Measurements from ENCODE around the gene DTWD2. TPM values are rescaled to one million over a fixed set of nuclear protein-coding genes. Genes with fewer than 3 reads are reported as not detected.

DTWD2 gene
- total RNA-seq, 1 donor: 11.6 TPM

- Histone ChIP-seq H3K4me3 (ENCODE audit: insufficient read depth, low read length) (no peak overlapping the region), H3K9me3 (ENCODE audit: low read depth, low read length) (no peaks in the 10 kb centered on the region), H3K4me1 (ENCODE audit: insufficient read depth, low read length) (no peaks in the 10 kb centered on the region), H2AFZ (ENCODE audit: low read length) (no peak overlapping the region), H3K79me2 (ENCODE audit: insufficient read depth, low read length) (no peaks in the 10 kb centered on the region), H3K4me2 (ENCODE audit: insufficient read depth, low read length) (no peak overlapping the region), H3K27me3 (ENCODE audit: insufficient read depth, low read length) (no peaks in the 10 kb centered on the region), H3K27ac (ENCODE audit: low read depth, low read length) (no peak overlapping the region), H3K36me3 (ENCODE audit: insufficient read depth, low read length) (no peaks in the 10 kb centered on the region), H4K20me1 (ENCODE audit: insufficient read depth, low read length) (no peaks in the 10 kb centered on the region)
- no peak for DNase-seq (ENCODE audit: insufficient read length, low spot score, missing footprints)
- TF ChIP-seq, protein P1, sequence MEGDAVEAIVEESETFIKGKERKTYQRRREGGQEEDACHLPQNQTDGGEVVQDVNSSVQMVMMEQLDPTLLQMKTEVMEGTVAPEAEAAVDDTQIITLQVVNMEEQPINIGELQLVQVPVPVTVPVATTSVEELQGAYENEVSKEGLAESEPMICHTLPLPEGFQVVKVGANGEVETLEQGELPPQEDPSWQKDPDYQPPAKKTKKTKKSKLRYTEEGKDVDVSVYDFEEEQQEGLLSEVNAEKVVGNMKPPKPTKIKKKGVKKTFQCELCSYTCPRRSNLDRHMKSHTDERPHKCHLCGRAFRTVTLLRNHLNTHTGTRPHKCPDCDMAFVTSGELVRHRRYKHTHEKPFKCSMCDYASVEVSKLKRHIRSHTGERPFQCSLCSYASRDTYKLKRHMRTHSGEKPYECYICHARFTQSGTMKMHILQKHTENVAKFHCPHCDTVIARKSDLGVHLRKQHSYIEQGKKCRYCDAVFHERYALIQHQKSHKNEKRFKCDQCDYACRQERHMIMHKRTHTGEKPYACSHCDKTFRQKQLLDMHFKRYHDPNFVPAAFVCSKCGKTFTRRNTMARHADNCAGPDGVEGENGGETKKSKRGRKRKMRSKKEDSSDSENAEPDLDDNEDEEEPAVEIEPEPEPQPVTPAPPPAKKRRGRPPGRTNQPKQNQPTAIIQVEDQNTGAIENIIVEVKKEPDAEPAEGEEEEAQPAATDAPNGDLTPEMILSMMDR (IDR thresholded peaks at IDR 0.05; ENCODE audit: extremely low read depth, low read depth, low read length): no peak
These were observed 192.3 kb downstream of the DTWD2 start for GRCh38 chr5:118796081-118796480.

DNA sequence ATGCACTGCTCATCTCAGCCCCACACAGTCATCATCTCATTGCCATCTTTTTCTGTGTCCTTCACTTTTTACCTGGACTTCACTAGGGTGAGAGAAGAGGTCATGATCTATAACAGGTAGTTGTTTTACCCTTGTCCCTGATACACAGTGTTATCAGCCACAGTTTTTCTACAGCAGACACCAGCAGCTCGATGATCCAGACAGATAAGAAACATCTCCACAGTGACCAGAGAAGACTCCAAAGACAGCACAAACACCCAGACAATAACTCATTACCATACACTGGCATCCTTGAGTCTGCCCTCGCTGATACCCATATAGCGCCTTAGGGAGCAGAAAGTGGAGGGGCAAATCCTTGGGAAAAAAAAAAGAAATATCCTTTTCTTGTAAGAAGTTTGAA, 194.1 kb downstream of the DTWD2 start:
- no peak overlapping the region for H3K4me2 ChIP-seq (ENCODE audit: insufficient read depth, low read length)
- H2AFZ ChIP-seq (ENCODE audit: low read length): no peak overlapping the region
- H3K79me2 ChIP-seq (ENCODE audit: insufficient read depth, low read length): no peaks in the 10 kb centered on the region
- no peak overlapping the region for H3K4me3 ChIP-seq (ENCODE audit: insufficient read depth, low read length)
- TF ChIP-seq, protein P1 (IDR thresholded peaks at IDR 0.05; ENCODE audit: extremely low read depth, low read depth, low read length): no peak
- H3K27ac ChIP-seq (ENCODE audit: low read depth, low read length): no peak overlapping the region
- H3K4me1 ChIP-seq (ENCODE audit: insufficient read depth, low read length): no peaks in the 10 kb centered on the region
- no peaks in the 10 kb centered on the region for H3K9me3 ChIP-seq (ENCODE audit: low read depth, low read length)
- DNase-seq (ENCODE audit: insufficient read length, low spot score, missing footprints): no peak
- H3K27me3 ChIP-seq (ENCODE audit: insufficient read depth, low read length): no peaks in the 10 kb centered on the region
- H3K36me3 ChIP-seq (ENCODE audit: insufficient read depth, low read length): no peaks in the 10 kb centered on the region
- H4K20me1 ChIP-seq (ENCODE audit: insufficient read depth, low read length): no peaks in the 10 kb centered on the region

- TF ChIP-seq, protein P1 (IDR thresholded peaks at IDR 0.05; ENCODE audit: extremely low read depth, low read depth, low read length): no peak
- no peak for DNase-seq (ENCODE audit: insufficient read length, low spot score, missing footprints)
- Histone ChIP-seq H3K27ac (ENCODE audit: low read depth, low read length) (no peak overlapping the region), H2AFZ (ENCODE audit: low read length) (no peak overlapping the region), H3K4me3 (ENCODE audit: insufficient read depth, low read length) (no peak overlapping the region), H3K27me3 (ENCODE audit: insufficient read depth, low read length) (no peaks in the 10 kb centered on the region), H3K9me3 (ENCODE audit: low read depth, low read length) (no peaks in the 10 kb centered on the region), H3K79me2 (ENCODE audit: insufficient read depth, low read length) (no peaks in the 10 kb centered on the region), H3K4me2 (ENCODE audit: insufficient read depth, low read length) (no peak overlapping the region), H4K20me1 (ENCODE audit: insufficient read depth, low read length) (no peaks in the 10 kb centered on the region), H3K36me3 (ENCODE audit: insufficient read depth, low read length) (no peaks in the 10 kb centered on the region), H3K4me1 (ENCODE audit: insufficient read depth, low read length) (no peaks in the 10 kb centered on the region)
These were observed 194.7 kb downstream of the DTWD2 start for GRCh38 chr5:118793652-118794051.

DNA sequence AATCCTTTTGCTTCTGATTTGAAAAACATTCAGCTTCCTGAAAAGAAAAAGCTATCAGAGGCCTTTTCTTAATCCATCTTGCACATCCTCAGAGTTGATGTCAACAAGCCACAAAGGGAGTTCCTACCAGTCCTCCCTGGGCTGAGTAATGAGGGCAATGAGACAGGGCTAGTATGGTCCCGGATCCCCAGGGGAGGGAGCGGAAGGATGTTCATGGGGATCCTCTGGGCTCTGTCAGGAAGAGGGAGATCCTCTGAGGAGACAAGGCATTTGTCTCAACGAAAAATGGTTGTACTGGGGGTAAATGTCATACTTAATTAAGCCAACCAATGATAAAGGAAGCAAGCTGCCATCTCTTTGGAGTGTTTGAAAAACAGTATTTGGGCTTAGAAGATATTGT, 195.3 kb downstream of the DTWD2 start:
- Histone ChIP-seq H4K20me1 (ENCODE audit: insufficient read depth, low read length) (no peaks in the 10 kb centered on the region), H3K4me2 (ENCODE audit: insufficient read depth, low read length) (no peak overlapping the region), H2AFZ (ENCODE audit: low read length) (no peak overlapping the region), H3K4me3 (ENCODE audit: insufficient read depth, low read length) (no peak overlapping the region), H3K79me2 (ENCODE audit: insufficient read depth, low read length) (no peaks in the 10 kb centered on the region), H3K4me1 (ENCODE audit: insufficient read depth, low read length) (no peaks in the 10 kb centered on the region), H3K36me3 (ENCODE audit: insufficient read depth, low read length) (no peaks in the 10 kb centered on the region), H3K9me3 (ENCODE audit: low read depth, low read length) (no peaks in the 10 kb centered on the region), H3K27ac (ENCODE audit: low read depth, low read length) (no peak overlapping the region), H3K27me3 (ENCODE audit: insufficient read depth, low read length) (no peaks in the 10 kb centered on the region)
- TF ChIP-seq, protein P1 (IDR thresholded peaks at IDR 0.05; ENCODE audit: extremely low read depth, low read depth, low read length): no peak
- no peak for DNase-seq (ENCODE audit: insufficient read length, low spot score, missing footprints)

Measured in osteoblast (primary cell).